ENCODE measurements around the gene ADAMTS14.
"Not testable (repeated sequence)": the region's sequence is repeated elsewhere in the genome, so short reads cannot be mapped to it uniquely, and the experiment has no call there.

The ADAMTS14 gene

GRCh38 chr10:70769121-70769520, 96.8 kb downstream of the ADAMTS14 start:
- Histone ChIP-seq H3K4me3 (no peak overlapping the region), H3K9ac (ENCODE audit: insufficient read length) (no peak overlapping the region), H3K36me3 (ENCODE audit: insufficient read depth, low read length) (no peaks in the 10 kb centered on the region), H3K9me3 (ENCODE audit: low read depth, low read length) (no peaks in the 10 kb centered on the region), H3K27ac (no peak overlapping the region)
- no peak for DNase-seq (ENCODE audit: low read depth, low spot score)
- no peak for TF ChIP-seq EZH2 (IDR thresholded peaks at IDR 0.05)
- TF ChIP-seq POLR2AphosphoS5 (IDR thresholded peaks at IDR 0.05; ENCODE audit: borderline replicate concordance, low read depth, low read length) = no peak
- no peak for TF ChIP-seq FOXP2 (optimal IDR thresholded peaks at IDR 0.05; ENCODE audit: control extremely low read depth, extremely low read length, insufficient read depth)

- Histone ChIP-seq H3K9ac (ENCODE audit: insufficient read length) (no peak overlapping the region), H3K9me3 (ENCODE audit: low read depth, low read length) (no peaks in the 10 kb centered on the region), H3K36me3 (ENCODE audit: insufficient read depth, low read length) (no peaks in the 10 kb centered on the region), H3K4me3 (no peak overlapping the region), H3K27ac (no peak overlapping the region)
- TF ChIP-seq EZH2 (IDR thresholded peaks at IDR 0.05) (no peak), POLR2AphosphoS5 (IDR thresholded peaks at IDR 0.05; ENCODE audit: borderline replicate concordance, low read depth, low read length) (no peak), FOXP2 (optimal IDR thresholded peaks at IDR 0.05; ENCODE audit: control extremely low read depth, extremely low read length, insufficient read depth) (no peak)
- no peak for DNase-seq (ENCODE audit: low read depth, low spot score)
Measured at GRCh38 chr10:70770001-70770400, 97.7 kb downstream of the ADAMTS14 start.

- not testable (repeated sequence) for H3K9ac ChIP-seq (ENCODE audit: insufficient read length); H3K4me3 ChIP-seq; H3K27ac ChIP-seq; H3K9me3 ChIP-seq (ENCODE audit: low read depth, low read length); H3K36me3 ChIP-seq (ENCODE audit: insufficient read depth, low read length); DNase-seq (ENCODE audit: low read depth, low spot score)
Measured at GRCh38 chr10:70770516-70770915, 98.2 kb downstream of the ADAMTS14 start.

- no peak for TF ChIP-seq POLR2AphosphoS5 (IDR thresholded peaks at IDR 0.05; ENCODE audit: borderline replicate concordance, low read depth, low read length)
- TF ChIP-seq EZH2 (IDR thresholded peaks at IDR 0.05) = no peak
- no peak for TF ChIP-seq FOXP2 (optimal IDR thresholded peaks at IDR 0.05; ENCODE audit: control extremely low read depth, extremely low read length, insufficient read depth)
- Histone ChIP-seq H3K4me3 (no peak overlapping the region), H3K36me3 (ENCODE audit: insufficient read depth, low read length) (no peaks in the 10 kb centered on the region), H3K27ac (no peak overlapping the region), H3K9ac (ENCODE audit: insufficient read length) (no peak overlapping the region), H3K9me3 (ENCODE audit: low read depth, low read length) (no peaks in the 10 kb centered on the region)
- no peak for DNase-seq (ENCODE audit: low read depth, low spot score)
Measured at GRCh38 chr10:70771311-70772194, 99.2 kb downstream of the ADAMTS14 start.

GRCh38 chr10:70772627-70773026, 100.3 kb downstream of the ADAMTS14 start:
- Histone ChIP-seq H3K9me3 (ENCODE audit: low read depth, low read length) (no peaks in the 10 kb centered on the region), H3K36me3 (ENCODE audit: insufficient read depth, low read length) (no peaks in the 10 kb centered on the region), H3K27ac (no peak overlapping the region), H3K9ac (ENCODE audit: insufficient read length) (no peak overlapping the region), H3K4me3 (no peak overlapping the region)
- TF ChIP-seq FOXP2 (optimal IDR thresholded peaks at IDR 0.05; ENCODE audit: control extremely low read depth, extremely low read length, insufficient read depth) (no peak), EZH2 (IDR thresholded peaks at IDR 0.05) (no peak), POLR2AphosphoS5 (IDR thresholded peaks at IDR 0.05; ENCODE audit: borderline replicate concordance, low read depth, low read length) (no peak)
- DNase-seq (ENCODE audit: low read depth, low spot score) = no peak

GRCh38 chr10:70773461-70773860, 101.2 kb downstream of the ADAMTS14 start:
- Histone ChIP-seq H3K9ac (ENCODE audit: insufficient read length) (no peak overlapping the region), H3K9me3 (ENCODE audit: low read depth, low read length) (no peaks in the 10 kb centered on the region), H3K36me3 (ENCODE audit: insufficient read depth, low read length) (no peaks in the 10 kb centered on the region), H3K4me3 (no peak overlapping the region), H3K27ac (no peak overlapping the region)
- no peak for DNase-seq (ENCODE audit: low read depth, low spot score)
- no peak for TF ChIP-seq POLR2AphosphoS5 (IDR thresholded peaks at IDR 0.05; ENCODE audit: borderline replicate concordance, low read depth, low read length)
- TF ChIP-seq EZH2 (IDR thresholded peaks at IDR 0.05) = no peak

- no peak overlapping the region for H3K9ac ChIP-seq (ENCODE audit: insufficient read length)
- no peak overlapping the region for H3K4me3 ChIP-seq
- DNase-seq (ENCODE audit: low read depth, low spot score) = no peak
- H3K9me3 ChIP-seq (ENCODE audit: low read depth, low read length) = no peaks in the 10 kb centered on the region
- no peak overlapping the region for H3K27ac ChIP-seq
- TF ChIP-seq POLR2AphosphoS5 (IDR thresholded peaks at IDR 0.05; ENCODE audit: borderline replicate concordance, low read depth, low read length) (no peak), EZH2 (IDR thresholded peaks at IDR 0.05) (no peak), FOXP2 (optimal IDR thresholded peaks at IDR 0.05; ENCODE audit: control extremely low read depth, extremely low read length, insufficient read depth) (no peak)
- no peaks in the 10 kb centered on the region for H3K36me3 ChIP-seq (ENCODE audit: insufficient read depth, low read length)
Measured at GRCh38 chr10:70773965-70774809, 101.9 kb downstream of the ADAMTS14 start.

GRCh38 chr10:70774810-70775678, 102.7 kb downstream of the ADAMTS14 start:
- Histone ChIP-seq H3K9ac (ENCODE audit: insufficient read length) (no peak overlapping the region), H3K36me3 (ENCODE audit: insufficient read depth, low read length) (no peaks in the 10 kb centered on the region), H3K4me3 (no peak overlapping the region), H3K27ac (no peak overlapping the region), H3K9me3 (ENCODE audit: low read depth, low read length) (no peaks in the 10 kb centered on the region)
- DNase-seq (ENCODE audit: low read depth, low spot score) = no peak
- no peak for TF ChIP-seq EZH2 (IDR thresholded peaks at IDR 0.05)
- TF ChIP-seq POLR2AphosphoS5 (IDR thresholded peaks at IDR 0.05; ENCODE audit: borderline replicate concordance, low read depth, low read length) = no peak
- TF ChIP-seq FOXP2 (optimal IDR thresholded peaks at IDR 0.05; ENCODE audit: control extremely low read depth, extremely low read length, insufficient read depth) = no peak
